HG02759 (cell line): ENCODE data around the gene BLOC1S2.
"Not testable (repeated sequence)": the region's sequence is repeated elsewhere in the genome, so short reads cannot be mapped to it uniquely, and the experiment has no call there.

Experiments used
- ATAC-seq: cut with Tn5 transposase; IDR thresholded peaks from one replicate; pipeline ENCODE4 v1.9.1; 2021; ENCODE audit warnings: mild to moderate bottlenecking, moderate library complexity; ENCODE audit not compliant: unreplicated experiment

The BLOC1S2 gene

DNA sequence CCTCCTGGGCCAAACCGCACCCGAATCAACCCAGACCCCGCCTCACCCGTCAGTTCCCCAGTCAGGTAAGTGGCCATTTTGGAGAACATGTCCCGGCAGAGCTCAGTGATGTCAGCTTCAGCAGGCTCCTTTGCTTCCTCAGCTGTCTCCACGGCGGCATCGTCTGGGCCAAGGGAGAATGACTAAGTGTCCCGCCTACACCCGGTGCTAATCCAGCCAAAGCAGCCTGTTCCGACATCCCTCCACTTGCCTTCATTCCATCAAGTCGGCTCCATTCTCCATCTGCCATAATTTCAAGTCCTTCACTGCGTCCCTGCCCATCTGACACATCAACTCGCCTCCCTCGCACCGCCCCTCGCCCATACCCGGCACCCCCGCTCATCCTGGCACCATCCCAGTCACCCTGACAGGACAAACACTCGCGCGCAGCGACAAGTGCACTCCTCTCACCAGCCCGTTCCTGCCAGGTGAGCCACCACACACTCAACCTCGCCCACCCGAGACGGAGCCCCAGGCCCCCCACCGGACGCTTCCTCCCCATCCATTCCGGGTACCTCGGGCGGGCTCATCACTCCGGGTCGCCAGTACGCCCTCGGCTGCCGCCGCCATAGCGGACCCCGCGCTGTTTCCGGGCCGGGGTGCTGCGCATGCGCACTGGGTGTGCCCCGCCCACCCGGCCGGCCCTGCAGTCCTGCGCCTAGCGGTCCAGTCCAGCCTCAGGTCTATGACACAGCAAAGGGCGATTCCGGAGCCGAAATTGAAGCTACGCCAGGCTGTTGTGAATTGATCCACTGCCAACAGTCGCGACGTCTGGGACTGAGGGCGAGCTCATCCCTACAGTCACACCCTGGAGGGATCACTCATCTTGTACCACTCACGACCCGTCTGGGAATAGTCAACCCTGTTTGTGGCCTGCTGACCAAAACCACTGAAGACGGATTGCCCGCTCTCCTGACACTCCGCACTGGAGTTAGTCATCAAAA lies at the start of gene BLOC1S2:
BLOC1S2 (minus strand) TSS at position 630 of the 983 bp plus-strand sequence; CDS start at position 609, 21 bp downstream.
- peak; percentile 97 for ATAC-seq

DNA sequence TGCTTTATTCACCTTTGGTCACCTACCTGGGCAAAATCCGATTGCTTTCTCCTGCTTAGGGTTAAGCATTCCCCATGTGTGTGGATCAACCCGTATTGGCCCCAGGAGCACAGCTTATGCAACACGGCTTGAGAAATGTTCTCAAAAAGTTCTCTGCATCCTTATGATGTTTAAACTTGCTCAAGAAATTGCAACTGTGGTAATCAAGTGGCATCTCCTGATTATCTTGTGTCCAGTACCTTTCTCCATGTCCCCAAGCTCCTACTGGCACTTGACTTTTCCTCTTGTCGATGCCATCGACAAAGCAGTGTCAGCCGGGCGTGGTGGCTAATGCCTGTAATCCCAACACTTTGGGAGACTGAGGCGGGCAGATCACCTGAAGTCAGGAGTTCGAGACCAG lies 48.3 kb upstream of the BLOC1S2 start:
- ATAC-seq, result no peak

DNA sequence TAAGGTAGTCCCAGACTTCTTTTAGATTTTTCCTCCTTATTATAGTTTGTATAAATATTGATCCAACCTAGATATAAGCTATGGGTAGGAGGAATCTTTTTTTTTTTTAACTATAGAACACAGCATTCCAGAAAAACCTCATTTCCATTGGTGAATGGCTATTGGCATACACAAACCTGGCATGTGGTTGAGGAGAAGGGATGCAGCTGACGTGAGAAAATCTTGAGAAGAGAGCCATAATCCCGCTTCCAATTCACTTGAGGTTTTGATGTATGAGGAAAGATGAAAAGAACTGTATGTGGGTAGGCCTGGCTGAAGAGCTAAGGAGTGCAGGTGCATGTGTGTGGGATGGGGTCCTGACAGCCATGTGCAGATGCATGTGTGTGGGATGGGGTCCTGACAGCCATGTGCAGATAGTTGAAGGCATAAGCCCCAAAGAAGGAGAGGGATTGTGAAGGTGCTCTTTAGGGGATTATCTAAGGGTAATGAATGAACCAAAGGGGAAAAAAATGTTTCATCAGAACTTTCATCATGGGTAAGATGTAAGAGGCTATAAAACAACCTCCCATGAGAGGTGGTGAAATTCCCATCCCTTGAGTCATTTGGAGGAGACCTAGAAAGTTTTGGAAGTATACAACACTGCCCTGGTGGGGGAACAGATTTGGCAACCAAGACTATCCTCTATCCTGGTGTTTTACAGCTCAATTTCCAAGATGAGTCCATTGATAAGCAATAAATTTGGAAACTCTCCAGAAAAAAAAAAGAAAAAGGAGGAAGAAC lies 47.4 kb upstream of the BLOC1S2 start:
- ATAC-seq, result no peak

DNA sequence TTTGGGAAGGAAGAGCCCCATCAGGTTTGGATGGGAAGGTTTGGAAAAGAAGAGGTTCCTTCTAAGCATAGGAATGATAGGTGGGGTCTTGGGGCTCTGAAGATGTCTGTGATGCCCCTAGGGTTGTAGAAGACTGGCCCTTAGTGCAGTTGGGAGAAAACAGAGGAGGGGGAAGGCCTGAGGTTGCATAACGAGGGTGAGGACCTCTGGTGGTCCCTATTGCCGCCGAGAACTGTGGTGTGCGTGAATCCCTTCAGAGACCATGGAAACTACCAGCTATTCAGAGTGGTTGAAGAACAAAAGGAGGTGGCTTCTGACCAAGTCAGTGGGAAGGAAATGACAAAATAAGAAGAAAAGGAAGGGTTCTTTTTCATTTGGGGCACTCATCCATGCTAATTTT lies 46.6 kb upstream of the BLOC1S2 start:
- no peak for ATAC-seq

DNA sequence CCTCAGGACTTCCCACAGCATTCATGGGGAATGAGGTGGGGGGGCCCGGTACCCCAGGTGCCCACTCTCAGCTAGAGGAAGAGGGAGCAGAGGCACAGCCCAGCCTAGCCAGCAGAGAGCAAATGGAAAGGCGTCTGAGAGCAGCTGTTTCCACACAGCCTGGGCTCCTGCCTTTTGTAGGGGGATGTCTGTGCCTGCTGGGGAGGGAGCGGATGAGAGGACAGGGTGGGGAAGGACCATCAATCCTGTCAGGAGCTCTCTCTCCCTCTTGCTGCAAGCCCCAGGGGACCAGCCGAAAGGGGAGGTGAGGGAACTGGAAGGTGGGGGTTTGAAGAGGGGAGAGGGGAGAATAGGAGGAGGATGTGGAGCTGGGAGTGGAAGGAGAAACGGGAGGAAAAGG lies 43.6 kb upstream of the BLOC1S2 start, which contains the start of gene PKD2L1:
PKD2L1 (minus strand) TSS at position 150 of the 400 bp plus-strand sequence; CDS start at position 25, 125 bp downstream.
- no peak for ATAC-seq

DNA sequence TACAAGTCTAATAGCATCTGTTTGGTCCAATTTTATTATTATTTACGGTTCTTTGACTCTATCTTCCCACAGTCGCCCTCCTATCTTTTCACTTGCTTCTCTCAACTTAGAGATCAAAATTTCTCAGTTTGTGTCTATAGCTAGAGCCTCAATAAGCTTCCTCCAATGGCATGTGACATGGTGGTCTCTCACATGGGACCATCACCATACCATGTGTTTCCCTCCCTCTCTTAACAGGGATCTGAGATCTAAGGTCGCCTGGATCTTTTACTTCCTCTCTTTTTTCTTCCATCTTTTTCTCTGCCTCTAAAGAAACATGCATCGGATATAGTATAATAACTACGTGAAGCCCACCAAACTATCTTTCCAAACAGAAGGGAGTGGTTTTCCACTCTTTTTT lies 41.7 kb upstream of the BLOC1S2 start:
- no peak for ATAC-seq

DNA sequence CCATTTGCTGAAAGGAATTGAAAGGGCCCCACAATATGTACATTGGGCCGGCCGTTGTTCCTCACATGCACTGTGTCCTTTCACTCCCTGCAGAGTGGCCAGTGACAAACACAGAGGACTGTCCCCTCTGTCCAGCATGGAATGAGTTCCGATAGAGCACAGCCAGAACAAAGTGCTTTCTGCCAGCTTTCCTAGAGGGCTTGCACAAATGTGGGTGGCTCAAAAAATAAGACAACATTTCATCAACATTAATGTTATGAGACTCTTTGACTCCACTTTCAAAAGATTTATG lies 41.2 kb upstream of the BLOC1S2 start:
- no peak for ATAC-seq

DNA sequence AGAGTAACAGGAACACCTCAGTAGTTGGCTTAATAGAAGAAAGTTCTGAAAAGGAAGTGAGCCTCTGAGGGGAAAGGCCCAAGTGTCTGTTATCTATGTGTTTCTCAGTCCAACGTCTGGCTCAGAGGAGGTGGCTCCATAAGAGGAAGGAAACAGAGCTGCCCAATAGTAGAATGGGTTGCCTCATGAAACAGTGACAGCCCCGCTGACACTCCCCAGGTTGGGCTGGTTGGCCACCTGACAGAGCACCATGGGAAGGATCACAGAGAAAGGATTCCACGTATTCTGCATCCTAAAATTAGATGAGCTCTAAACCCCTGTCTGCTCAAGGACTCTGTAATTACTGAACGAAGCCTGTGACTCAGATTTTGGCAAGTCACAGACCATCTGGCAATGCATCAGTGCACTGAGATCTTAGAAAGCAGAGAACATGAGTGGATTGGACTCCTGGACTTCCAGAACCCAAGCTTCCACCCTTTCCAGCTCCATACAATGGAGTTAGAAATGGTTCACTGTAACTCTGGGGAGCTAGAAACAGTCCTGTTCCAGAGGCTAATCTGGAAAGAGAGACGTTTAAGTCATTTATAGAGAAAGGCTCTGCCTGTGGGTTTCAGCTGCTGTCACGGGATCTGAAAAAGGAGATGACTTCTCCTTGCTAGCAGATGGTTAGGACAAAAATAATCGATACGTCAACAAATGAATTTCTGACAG lies 40.7 kb upstream of the BLOC1S2 start:
- ATAC-seq, result peak; percentile 99

DNA sequence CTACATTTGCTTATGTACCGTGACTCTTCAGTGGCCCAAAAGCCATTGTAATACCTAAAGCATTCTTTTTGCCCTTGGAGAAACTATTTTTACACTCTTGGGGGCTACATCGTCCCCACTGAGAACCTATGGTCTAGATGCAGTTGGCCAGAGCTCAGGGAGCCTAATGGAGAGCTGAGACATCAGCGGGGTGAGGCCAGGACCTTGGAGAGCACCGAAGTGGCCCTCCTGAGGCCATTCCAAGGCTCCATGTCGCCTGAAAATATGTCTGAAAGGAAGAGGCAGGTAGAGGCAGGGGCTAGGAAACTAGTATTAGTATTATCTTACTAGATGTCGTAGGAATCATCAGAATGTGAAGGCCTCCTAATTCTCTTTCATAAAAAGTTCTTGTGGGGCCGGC lies 38.7 kb upstream of the BLOC1S2 start:
- no peak for ATAC-seq

DNA sequence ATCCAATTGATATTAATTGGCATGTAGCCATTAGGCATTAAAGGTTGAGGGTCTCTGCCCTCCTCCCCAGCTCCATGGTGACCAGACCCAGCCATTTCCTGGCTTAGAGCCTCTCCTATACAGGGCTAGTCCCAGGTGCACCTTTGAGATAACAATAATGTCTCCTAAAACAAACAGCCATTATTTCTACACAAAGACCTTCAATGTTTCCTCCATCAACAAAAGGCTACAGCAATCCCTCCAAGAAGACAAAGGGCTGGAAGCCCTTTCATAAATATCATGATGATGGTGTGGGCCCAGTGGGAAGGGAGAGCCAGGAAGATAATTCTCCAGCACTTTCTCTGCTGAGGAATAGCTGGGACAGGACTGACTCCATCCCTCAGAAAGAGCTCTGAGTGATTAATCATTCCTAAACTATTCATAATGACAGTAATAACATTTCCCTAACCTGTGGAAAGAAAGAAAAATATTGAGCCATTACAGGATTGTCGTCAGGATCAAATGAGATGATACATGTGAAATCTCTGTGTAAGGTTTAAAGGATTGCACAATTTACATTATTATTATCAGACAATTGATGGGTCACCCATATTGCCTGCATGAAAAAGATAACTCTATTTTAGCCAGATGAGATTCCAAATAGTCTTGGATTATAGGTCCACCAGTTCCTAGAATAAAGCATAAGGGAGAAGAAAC lies 33.4 kb upstream of the BLOC1S2 start:
- ATAC-seq, result no peak

DNA sequence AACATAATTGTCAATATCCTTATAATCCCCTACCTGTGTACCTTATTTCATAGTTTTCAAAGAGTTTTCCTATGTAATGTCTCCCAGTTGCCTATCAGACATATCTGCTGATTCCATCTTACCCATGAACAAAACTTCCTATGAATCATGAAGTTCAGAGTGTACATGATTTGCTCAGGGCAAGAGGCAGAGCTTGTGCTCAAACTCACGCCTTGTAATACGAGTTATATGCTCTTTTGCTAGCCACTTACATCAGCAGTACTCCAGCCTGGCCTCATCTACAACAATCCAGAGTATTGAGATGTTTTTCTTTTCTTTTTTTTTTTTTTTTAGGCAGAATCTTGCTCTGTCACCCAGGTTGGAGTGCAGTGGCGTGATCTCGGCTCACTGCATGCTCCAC lies 31.7 kb upstream of the BLOC1S2 start:
- no peak for ATAC-seq

DNA sequence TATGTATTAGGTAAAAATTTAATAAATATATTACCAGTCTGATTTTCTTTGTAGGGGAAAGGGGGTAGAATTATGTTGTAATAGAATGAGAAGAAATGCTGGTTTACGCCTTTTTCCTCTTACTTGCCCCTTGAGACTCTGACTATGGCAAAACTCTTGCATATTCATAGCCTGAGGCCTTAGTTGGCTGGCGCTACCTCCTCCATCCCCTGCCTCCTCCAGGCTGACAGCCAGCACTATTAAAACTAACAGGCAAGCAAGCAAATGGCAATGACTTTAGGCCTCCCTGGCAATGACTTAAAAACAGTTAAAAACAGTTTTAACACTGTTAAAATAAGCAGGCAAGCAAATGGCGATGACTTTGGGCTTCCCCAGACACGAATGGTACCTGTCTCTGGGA lies 29.1 kb upstream of the BLOC1S2 start:
- no peak for ATAC-seq

DNA sequence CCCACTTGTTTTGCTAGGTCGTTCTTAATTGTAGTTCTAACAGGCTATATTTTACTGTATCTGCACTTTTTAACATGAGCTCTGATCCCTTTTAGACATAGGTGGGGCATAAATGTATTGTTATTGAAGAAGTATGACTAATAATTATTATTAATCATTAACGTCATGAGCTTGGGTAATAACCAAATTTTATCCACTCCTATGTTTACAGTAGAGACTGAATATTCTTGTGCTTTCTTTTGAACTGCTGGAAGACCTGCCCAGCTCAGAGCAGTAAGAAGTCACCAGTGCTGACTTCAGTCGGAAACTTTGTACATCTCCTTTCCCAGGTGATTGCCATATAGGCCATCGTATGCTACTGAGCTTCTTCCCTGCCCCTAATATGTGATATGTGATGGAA lies 24.8 kb upstream of the BLOC1S2 start:
- no peak for ATAC-seq

DNA sequence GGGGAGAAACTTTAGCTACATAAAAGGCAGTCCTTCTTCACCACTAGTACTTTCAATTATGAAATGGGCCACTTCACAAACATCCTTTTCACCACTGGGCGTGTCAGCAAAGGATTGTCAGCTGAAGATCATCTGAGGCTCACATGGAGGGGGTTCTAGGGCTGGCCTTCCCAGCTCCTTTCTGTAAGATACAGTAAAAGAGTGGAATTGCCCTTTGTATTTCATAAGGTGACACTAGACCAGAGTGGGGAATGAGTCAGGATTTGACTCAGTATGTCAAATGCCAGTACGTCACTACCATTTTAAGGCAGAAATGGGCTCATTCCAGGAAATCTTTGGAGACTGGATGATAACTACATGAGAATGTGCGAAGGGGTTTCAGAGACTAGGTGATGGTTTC lies 21.2 kb upstream of the BLOC1S2 start:
- no peak for ATAC-seq

DNA sequence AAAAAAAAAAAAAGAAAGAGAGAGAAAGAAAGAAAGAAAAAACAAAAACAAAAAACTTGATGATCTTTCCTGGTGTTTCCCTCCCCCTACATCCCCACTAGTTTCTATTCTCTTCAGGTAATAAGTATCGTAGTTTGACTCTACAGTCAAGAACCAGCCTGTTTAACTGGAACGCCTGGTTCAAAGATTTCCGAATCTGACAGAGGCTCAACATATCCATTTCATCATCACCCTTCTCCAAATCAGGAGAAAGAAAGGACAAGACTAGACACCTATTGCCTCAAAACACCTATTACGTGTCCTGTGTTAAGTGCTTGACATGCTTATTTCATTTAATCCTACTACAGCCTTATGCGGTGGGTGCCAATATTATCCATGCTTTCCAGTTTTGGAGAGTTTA lies 20.4 kb upstream of the BLOC1S2 start:
- ATAC-seq, result no peak

DNA sequence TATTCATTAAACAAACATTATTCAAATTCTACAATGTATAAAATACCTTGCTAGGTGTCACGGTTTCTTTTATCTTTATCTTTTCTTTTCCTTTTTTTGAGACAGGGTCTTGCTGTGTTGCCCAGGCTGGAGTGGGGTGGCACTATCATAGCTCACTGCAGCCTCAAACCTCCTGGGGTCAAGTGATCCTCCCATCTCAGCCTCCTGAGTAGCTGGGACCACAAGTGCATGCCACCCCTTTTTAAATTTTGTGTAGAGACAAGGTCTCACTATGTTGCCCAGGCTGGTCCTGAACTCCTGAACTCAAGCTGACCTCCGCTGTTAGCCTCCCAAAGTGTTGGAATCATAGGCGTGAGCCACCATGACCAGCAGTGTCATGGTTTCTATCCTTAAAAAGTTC lies 17.9 kb upstream of the BLOC1S2 start:
- ATAC-seq, result no peak

DNA sequence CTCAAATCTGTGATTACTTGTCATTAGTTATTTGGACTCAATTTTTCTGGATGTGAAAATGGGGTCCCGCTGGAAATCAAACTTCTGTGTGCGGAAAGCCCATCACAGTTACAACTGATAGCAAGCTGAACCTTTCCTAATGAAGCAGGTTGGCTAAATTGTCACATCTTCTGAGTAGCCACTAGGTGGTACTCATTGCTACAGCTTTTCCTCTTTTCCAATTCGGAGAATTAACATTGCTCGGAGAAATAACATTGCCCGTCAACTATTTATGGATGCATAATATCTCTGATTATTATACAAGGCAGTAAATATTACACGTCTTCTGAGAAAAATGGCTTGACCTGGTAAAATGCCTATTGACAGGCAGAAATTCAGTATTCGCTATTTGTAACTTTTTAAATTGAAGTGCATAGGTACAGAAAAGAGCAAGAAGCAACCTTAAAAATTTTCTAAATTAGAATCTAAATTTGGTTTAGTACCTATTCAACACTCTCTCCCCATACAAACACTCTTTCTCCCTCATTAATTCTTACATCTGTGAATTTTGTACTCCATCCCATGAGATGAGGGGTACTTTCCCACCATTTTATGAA lies 17.3 kb upstream of the BLOC1S2 start:
- ATAC-seq, result no peak

DNA sequence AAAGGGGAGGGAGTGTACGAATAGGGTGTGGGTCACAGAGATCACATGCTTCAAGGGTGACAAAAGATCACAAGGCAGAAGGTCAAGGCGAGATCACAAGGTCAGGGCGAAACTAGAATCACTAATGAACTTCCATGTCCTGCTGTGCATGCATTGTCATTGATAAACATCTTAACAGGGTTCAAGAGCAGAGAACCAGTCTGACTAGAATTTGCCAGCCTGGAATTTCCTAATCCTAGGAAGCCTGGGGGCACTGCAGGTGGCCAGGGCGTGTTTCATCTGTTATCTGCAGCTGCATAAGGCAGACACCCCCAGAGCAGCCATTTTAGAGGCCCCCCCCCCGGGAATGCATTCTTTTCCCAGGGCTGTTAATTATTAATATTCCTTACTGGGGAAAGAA lies 14.6 kb upstream of the BLOC1S2 start:
- not testable (repeated sequence) for ATAC-seq

DNA sequence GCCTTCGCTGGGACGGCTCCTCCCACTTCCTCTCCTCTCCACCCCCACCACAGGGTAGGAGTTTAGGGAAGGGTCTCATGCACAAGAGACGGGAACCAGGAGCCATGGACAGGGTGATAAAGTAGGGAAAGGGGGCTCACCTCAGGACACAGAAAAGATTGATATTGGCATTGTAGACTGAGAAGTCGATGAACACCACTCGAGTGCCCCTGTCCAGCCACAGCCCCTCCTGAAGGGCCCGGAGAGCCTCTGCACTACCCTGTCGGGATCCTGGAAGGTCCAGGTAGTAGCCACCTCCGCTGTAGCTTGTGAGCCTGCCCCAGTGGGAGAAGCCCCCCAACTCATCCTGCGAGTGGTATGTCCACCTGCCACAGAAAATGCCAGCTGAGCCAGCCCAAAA lies 10.8 kb upstream of the BLOC1S2 start:
- ATAC-seq, result no peak

DNA sequence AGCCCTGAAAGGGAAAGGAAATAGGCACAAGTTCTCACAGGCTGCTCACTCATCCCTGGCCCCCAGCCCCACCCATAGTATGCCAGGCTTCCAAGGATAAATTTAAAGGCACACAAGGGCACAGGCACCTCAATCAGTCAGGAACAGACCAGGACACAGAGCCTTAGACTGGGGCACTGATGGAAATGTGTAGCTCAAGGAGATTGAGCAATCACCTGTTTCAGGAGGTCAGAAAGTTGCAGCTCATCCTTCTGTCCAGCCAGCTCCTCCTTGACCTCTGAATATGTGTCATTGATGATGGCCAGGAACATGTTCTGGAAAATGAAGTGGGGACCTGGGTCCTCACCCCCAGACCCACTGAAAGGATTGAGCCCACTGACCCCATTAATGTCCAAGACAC lies 6.6 kb upstream of the BLOC1S2 start:
- no peak for ATAC-seq
